ENCODE results near the gene SUPT4H1. TPM values are rescaled to one million over a fixed set of nuclear protein-coding genes. Genes with fewer than 3 reads are reported as not detected.
A peak's percentile ranks its signal among the peaks of the same experiment; 100 is the strongest.

Gene SUPT4H1
- polyA plus RNA-seq, 6 donors from 2014 or later, result 77.4 to 128 (median 110) TPM

DNA sequence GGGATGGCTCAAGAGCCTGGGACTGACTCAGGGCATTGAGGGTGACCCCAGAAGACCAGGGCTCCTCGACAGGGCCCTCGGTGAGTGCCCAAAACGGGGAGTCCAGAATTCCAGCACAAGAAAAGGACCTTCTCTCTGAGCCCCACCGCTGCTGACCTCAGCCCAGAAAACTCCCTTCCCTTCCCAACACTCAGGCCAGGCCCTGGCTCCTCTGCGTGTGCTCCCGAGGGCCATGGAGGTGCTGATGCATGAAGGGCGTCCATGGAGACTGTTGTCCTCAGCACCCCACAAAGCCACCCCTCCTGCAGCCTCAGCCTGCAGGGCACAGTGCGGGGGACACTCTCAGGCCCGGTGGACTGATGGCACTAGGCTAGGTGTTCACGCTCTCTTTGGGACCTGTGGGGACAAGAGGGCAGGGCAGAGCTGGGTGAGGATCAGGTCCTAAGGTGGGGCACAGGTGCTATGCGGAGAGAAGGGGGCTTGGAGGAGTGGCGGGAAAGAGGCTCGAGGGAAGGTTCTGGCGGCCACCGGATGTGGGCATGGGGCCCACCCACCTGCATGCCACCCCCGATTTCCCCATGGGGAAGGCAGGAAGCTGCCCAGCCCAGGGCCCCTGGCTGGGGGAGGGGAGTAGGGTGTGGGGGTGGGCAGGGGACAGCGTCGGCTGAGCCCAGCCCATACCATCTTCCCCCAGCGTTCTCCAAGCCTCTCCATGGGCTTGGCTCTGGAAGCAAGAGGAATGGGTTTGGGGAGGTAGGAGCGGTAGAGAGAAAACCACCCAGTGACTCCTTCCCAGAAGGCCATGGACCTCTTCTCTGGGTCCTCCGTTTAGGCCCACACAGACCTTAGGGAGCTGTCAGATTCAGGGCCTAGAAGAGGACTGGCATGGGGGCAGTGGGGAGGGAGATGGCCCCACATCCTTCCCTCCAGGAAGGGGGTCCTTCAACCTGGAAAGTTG lies 18.9 kb downstream of the SUPT4H1 start:
- Mint-ChIP-seq H3K4me1 (peaks cover 68 to 86% (median 74%) of the 10 kb centered on the region in 3 donors), H3K27ac (peak overlapping the region; percentile 96 to 100 (median 100)), H3K4me3 (peak overlapping the region; percentile 91 to 100 (median 100)), H3K27me3 (no peaks in the 10 kb centered on the region), H3K9me3 (peaks cover 0 to 3% (median 0%) of the 10 kb centered on the region in 7 donors), H3K36me3 (peaks cover 13 to 25% of the 10 kb centered on the region in 2 donors)
- DNase-seq (peak; percentile 64), ATAC-seq (ENCODE audit: low read depth in 2 of 2) (no peak)

DNA sequence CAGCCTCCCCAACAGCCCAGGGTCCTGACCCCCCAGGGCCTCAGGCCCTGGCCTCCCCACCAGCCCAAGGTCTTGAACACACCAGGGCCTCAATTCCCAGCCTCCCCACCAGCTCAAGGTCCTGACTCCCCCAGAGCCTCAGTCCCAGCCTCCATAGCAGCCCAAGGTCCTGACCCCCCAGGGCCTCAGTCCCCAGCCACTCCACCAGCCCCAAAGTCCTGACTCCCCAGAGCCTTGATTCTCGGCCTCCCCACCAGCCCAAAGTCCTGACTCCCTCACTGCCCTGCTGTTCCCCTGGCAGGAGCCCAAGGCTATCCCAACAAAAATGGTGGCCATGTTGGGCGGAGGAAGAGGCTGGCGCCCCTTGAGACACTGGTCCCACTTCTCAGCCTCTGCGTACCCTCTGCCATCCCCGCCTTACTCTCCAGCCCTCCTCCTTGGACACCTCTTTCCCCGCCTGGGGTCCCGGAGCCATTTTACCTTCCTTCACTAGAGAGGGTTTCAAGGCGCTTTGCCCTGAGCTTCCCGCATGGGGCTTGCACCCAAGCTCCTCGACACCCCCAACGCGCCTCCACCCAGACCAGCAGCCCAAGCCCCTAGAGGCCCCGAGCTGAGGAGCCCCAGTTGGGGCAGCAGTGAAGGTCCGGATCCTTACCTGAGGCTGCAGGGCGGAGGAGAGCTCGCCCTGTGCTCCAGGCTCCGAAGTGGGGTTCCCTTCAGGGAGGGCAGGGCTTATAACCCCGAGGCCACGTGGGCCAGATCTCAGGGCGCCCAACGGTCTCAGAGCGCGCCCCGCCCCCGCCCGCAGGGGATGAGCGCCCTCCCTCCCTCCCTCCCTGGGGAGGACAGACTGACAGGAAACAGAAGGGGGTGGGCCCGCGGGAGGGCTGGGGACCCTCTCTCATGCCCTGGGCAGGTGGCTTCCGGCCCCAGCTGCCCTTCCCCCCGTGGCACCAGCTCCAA lies 19.9 kb downstream of the SUPT4H1 start:
- ATAC-seq (ENCODE audit: low read depth in 2 of 2) (peak; percentile 44 to 59), DNase-seq (peak; percentile 87)
- Mint-ChIP-seq H3K4me3 (peak overlapping the region; percentile 91 to 100 (median 100)), H3K27me3 (no peaks in the 10 kb centered on the region), H3K9me3 (peaks cover 0 to 3% (median 0%) of the 10 kb centered on the region in 7 donors), H3K27ac (peak overlapping the region; percentile 98 to 100 (median 99)), H3K4me1 (peaks cover 67 to 86% (median 76%) of the 10 kb centered on the region in 3 donors), H3K36me3 (peaks cover 13 to 25% of the 10 kb centered on the region in 2 donors)

- H3K27me3 Mint-ChIP-seq, result no peaks in the 10 kb centered on the region
- H3K27ac Mint-ChIP-seq, result peak overlapping the region; percentile 98 to 100 (median 99)
- H3K36me3 Mint-ChIP-seq, result peaks cover 13 to 25% of the 10 kb centered on the region in 2 donors
- peak; percentile 62 for DNase-seq
- H3K4me1 Mint-ChIP-seq, result peaks cover 65 to 83% (median 74%) of the 10 kb centered on the region in 3 donors
- peak overlapping the region; percentile 91 to 100 (median 100) for H3K4me3 Mint-ChIP-seq
- H3K9me3 Mint-ChIP-seq, result peaks cover 0 to 3% (median 0%) of the 10 kb centered on the region in 7 donors
- no peak for ATAC-seq (ENCODE audit: low read depth in 2 of 2)
These were observed 20.8 kb downstream of the SUPT4H1 start for GRCh38 chr17:58330997-58331814.

GRCh38 chr17:58330538-58330996 lies 21.4 kb downstream of the SUPT4H1 start:
- peaks cover 65 to 83% (median 72%) of the 10 kb centered on the region in 3 donors for H3K4me1 Mint-ChIP-seq
- DNase-seq (no peak), ATAC-seq (ENCODE audit: low read depth in 2 of 2) (no peak)
- no peaks in the 10 kb centered on the region for H3K27me3 Mint-ChIP-seq
- H3K36me3 Mint-ChIP-seq, result peaks cover 13 to 25% of the 10 kb centered on the region in 2 donors
- peak overlapping the region; percentile 87 to 100 (median 98) for H3K27ac Mint-ChIP-seq
- peaks cover 0 to 3% (median 0%) of the 10 kb centered on the region in 7 donors for H3K9me3 Mint-ChIP-seq
- H3K4me3 Mint-ChIP-seq, result peak overlapping the region; percentile 91 to 100 (median 100)

- peak overlapping the region; percentile 91 to 100 (median 100) for H3K4me3 Mint-ChIP-seq
- H3K9me3 Mint-ChIP-seq, result peaks cover 0 to 3% (median 0%) of the 10 kb centered on the region in 7 donors
- ATAC-seq (ENCODE audit: low read depth in 2 of 2) (peak; percentile 26 to 27), DNase-seq (peak; percentile 50)
- peaks cover 13 to 25% of the 10 kb centered on the region in 2 donors for H3K36me3 Mint-ChIP-seq
- H3K27ac Mint-ChIP-seq, result peak overlapping the region; percentile 87 to 100 (median 98)
- peaks cover 65 to 84% (median 72%) of the 10 kb centered on the region in 3 donors for H3K4me1 Mint-ChIP-seq
- no peaks in the 10 kb centered on the region for H3K27me3 Mint-ChIP-seq
These were observed 22.0 kb downstream of the SUPT4H1 start for GRCh38 chr17:58329810-58330537.

- H3K9me3 Mint-ChIP-seq, result peaks cover 0 to 3% (median 0%) of the 10 kb centered on the region in 7 donors
- peak; percentile 82 for DNase-seq
- peak overlapping the region; percentile 91 to 100 (median 99) for H3K4me3 Mint-ChIP-seq
- peaks cover 13 to 25% of the 10 kb centered on the region in 2 donors for H3K36me3 Mint-ChIP-seq
- peaks cover 59 to 78% (median 66%) of the 10 kb centered on the region in 3 donors for H3K4me1 Mint-ChIP-seq
- ATAC-seq (ENCODE audit: low read depth in 2 of 2), result peak; percentile 38 to 55
- H3K27ac Mint-ChIP-seq, result peak overlapping the region; percentile 91 to 100 (median 98)
- no peaks in the 10 kb centered on the region for H3K27me3 Mint-ChIP-seq
These were observed 22.8 kb downstream of the SUPT4H1 start for GRCh38 chr17:58329035-58329809.

DNA sequence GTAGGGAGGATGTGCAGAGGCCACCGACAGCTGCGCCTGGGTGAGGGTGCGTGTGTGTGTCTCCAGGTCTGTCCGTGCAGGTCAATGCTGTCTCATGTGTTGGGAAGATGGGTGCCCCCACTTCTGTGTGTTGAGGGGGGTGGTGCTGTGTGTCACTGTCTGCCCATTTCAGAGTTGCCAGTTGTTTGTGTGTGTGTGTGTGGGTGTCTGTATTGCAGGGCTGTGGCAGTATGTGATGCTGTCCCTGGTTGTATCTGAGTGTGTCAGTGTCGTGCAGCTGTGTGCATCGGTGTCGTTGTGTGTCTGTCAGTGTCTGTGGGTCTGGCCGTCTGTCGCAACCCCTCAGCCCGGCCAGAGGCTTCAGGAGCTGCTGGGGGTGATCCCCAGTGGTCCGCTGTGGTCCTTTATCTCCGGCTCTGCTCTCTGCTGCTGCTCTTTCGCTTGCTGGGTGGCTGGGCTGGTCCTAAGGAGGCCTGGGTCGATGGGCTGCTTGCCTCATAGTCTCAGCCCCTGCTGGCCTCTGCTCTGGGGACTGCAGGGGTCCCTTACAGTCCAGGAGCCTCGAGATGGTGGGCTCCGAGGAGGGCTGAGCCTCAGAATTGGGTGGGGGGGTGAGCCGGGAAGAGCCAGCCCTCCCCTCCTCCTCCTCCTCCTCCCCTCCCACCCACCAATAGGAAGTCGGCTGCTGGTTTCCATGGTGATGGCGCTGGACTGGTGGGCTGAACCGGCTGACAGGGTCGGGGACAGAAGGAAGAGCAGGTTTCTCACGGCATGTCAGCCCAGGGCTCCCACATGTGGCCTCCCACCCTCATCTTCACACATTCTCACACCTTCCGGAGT lies 23.6 kb downstream of the SUPT4H1 start, which contains the start of gene TSPOAP1:
Gene TSPOAP1, minus strand, starts transcription at position 601 of the 840 bp plus-strand sequence. CDS start 875 bp downstream, outside the sequence.
- Mint-ChIP-seq H3K4me1 (peaks cover 56 to 75% (median 65%) of the 10 kb centered on the region in 3 donors), H3K9me3 (peaks cover 0 to 3% (median 0%) of the 10 kb centered on the region in 7 donors), H3K27ac (peak within 1 kb of the TSS; percentile 91 to 100 (median 98)), H3K36me3 (peaks cover 13 to 25% of the 10 kb centered on the region in 2 donors), H3K27me3 (no peaks in the 10 kb centered on the region), H3K4me3 (peak within 1 kb of the TSS; percentile 91 to 100 (median 99))
- ATAC-seq (ENCODE audit: low read depth in 2 of 2), result peak; percentile 8 to 20
- DNase-seq, result peak; percentile 68

DNA sequence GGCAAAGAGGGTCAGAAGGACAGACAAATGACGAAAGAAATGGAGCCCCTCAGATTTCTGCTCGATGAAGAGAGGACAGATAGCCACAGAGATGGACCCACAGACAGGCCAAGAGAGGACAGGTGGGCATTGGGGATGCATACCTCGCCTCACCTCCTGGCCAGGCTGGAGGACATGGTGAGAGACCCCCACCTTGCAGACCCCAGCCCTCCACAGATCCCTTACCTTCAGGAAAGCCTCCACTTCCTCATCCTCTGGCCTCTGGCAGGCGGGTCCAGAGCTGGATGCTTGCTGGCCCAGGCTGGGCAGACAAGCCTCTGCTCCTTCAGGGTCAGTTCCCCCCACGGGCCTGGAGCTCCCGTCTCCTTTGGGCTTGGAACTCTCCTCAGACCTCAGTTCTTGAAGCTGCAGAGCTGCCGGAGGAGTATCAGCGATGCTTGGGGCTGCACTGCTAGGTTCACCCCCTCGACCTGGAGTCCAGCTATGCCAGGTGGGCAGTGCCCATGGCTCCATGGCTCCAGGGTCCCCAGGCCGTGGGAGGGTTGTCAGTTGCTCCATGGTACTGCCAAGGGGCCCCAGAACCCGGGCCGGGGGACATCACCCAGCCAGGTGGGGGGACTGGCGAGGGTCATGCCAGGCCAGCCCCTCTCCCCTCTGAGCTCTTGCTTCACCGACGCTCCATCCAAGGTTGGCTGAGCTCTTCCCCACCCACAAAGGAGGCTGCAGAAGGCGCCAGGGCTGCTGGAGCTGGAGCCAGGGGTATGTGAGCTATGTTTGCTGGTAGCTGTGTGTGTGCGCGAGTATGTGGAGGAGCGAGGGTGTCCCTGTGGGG lies 24.4 kb downstream of the SUPT4H1 start:
- DNase-seq, result no peak
- Mint-ChIP-seq H3K36me3 (peaks cover 13 to 25% of the 10 kb centered on the region in 2 donors), H3K9me3 (peaks cover 0 to 3% (median 0%) of the 10 kb centered on the region in 7 donors), H3K27ac (peak overlapping the region; percentile 91 to 100 (median 98)), H3K4me3 (peak overlapping the region; percentile 91 to 100 (median 99)), H3K27me3 (no peaks in the 10 kb centered on the region), H3K4me1 (peaks cover 52 to 71% (median 63%) of the 10 kb centered on the region in 3 donors)
- ATAC-seq (ENCODE audit: low read depth in 2 of 2), result peak in 1 of 2 donors; percentile 7

GRCh38 chr17:58326609-58327362 lies 25.2 kb downstream of the SUPT4H1 start:
- Mint-ChIP-seq H3K4me3 (peak overlapping the region in 7 of 8 donors; percentile 50 to 100 (median 82)), H3K4me1 (peaks cover 52 to 74% (median 64%) of the 10 kb centered on the region in 3 donors), H3K27ac (peak overlapping the region in 3 of 6 donors; percentile 67 to 76 (median 69)), H3K27me3 (no peaks in the 10 kb centered on the region), H3K36me3 (peaks cover 13 to 18% of the 10 kb centered on the region in 2 donors), H3K9me3 (no peaks in the 10 kb centered on the region)
- ATAC-seq (ENCODE audit: low read depth in 2 of 2) (no peak), DNase-seq (no peak)
